ENCODE data around the gene SSUH2.

SSUH2 gene

DNA sequence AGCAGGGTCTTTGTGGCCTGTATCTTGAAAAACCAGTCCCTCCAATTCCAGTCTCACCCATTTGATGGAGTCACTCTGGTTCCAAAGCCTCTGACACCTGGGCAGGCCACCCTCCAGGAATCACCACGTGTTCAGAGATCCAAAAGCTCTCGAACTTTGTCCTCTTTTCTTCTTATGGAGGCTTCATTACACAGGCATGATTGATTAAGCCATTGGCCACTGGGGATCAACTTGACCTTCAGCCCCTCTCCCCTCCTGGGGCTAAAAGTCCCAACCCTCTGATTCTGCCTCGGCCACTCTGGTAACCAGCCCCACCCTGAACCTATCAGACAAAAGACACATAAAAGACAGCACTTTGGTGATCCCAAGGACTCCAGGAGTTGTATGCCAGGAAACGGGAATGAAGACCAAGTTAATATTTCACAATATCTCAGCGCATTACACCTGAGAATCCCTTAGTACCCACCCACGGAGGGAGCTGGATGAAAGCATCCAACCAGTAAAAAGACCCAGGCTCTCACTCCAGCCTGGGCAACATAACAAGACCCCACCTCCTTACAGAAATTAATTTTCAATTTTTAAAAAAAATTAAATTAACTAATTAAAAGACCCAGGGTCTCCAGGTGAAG, 23.0 kb upstream of the SSUH2 start:
- TF ChIP-seq, protein P1, sequence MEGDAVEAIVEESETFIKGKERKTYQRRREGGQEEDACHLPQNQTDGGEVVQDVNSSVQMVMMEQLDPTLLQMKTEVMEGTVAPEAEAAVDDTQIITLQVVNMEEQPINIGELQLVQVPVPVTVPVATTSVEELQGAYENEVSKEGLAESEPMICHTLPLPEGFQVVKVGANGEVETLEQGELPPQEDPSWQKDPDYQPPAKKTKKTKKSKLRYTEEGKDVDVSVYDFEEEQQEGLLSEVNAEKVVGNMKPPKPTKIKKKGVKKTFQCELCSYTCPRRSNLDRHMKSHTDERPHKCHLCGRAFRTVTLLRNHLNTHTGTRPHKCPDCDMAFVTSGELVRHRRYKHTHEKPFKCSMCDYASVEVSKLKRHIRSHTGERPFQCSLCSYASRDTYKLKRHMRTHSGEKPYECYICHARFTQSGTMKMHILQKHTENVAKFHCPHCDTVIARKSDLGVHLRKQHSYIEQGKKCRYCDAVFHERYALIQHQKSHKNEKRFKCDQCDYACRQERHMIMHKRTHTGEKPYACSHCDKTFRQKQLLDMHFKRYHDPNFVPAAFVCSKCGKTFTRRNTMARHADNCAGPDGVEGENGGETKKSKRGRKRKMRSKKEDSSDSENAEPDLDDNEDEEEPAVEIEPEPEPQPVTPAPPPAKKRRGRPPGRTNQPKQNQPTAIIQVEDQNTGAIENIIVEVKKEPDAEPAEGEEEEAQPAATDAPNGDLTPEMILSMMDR (IDR thresholded peaks at IDR 0.05; ENCODE audit: insufficient read depth, low read length, poor library complexity, severe bottlenecking) = no peak
- TF ChIP-seq EZH2phosphoT487 (conservative IDR thresholded peaks at IDR 0.05; ENCODE audit: low read length) = no peak
- no peaks in the 10 kb centered on the region for H3K27me3 ChIP-seq (ENCODE audit: low read length)
- H2AFZ ChIP-seq (ENCODE audit: low read depth, low read length, severe bottlenecking) = no peak overlapping the region
- H3F3A ChIP-seq (ENCODE audit: insufficient read depth) = peaks cover 10% of the 10 kb centered on the region; the same call in 1 of the 2 replicates
- no peaks in the 10 kb centered on the region for H3K79me2 ChIP-seq (ENCODE audit: insufficient read depth, low read length)
- no peak overlapping the region for H3K4me3 ChIP-seq (ENCODE audit: insufficient read depth, low read length, poor library complexity, severe bottlenecking)
- H3K27ac ChIP-seq (ENCODE audit: low read depth, low read length) = no peak overlapping the region
- no peak overlapping the region for H3K4me2 ChIP-seq (ENCODE audit: low read depth, low read length, poor library complexity, severe bottlenecking)
- H3K9ac ChIP-seq (ENCODE audit: low read length) = no peak overlapping the region
- H3K36me3 ChIP-seq (ENCODE audit: low read length) = no peaks in the 10 kb centered on the region
- H4K20me1 ChIP-seq (ENCODE audit: low read depth, low read length) = no peaks in the 10 kb centered on the region
- H3K9me3 ChIP-seq (ENCODE audit: insufficient read depth, low read length) = no peaks in the 10 kb centered on the region
- no peaks in the 10 kb centered on the region for H3K9me2 ChIP-seq (replicated peaks; ENCODE audit: insufficient read depth, low read length)

DNA sequence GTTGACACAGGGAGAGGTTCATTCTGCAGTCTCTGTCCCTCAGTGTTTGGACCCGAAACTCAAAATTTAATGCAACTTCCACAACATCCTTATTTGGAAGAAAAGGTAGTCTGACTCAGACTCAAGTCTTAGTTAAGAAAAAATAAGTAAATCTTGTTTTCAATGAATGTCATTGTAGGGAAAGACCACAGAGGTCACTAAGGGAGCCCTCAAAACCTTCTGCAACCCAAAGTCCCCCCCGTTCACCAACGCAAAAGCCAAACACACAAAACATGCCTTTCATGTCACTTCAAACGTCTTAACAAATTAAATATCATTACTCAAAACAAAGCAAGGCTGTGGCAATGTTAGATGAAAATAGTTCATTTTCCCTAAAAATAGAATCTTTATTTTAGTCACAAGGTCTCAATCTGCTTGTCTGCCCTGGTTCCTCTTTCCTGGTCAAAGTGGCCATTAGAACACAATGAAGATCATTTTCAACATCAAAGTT, 20.9 kb upstream of the SSUH2 start:
- H3K9me3 ChIP-seq (ENCODE audit: insufficient read depth, low read length) = no peaks in the 10 kb centered on the region
- H3K4me3 ChIP-seq (ENCODE audit: insufficient read depth, low read length, poor library complexity, severe bottlenecking) = peak overlapping the region; percentile 30
- H3K9me2 ChIP-seq (replicated peaks; ENCODE audit: insufficient read depth, low read length) = no peaks in the 10 kb centered on the region
- no peaks in the 10 kb centered on the region for H4K20me1 ChIP-seq (ENCODE audit: low read depth, low read length)
- no peak overlapping the region for H2AFZ ChIP-seq (ENCODE audit: low read depth, low read length, severe bottlenecking)
- peak overlapping the region; percentile 65 for H3K4me2 ChIP-seq (ENCODE audit: low read depth, low read length, poor library complexity, severe bottlenecking)
- H3K79me2 ChIP-seq (ENCODE audit: insufficient read depth, low read length) = no peaks in the 10 kb centered on the region
- peak overlapping the region; percentile 22 for H3K9ac ChIP-seq (ENCODE audit: low read length)
- peaks cover 10% of the 10 kb centered on the region; the same call in 1 of the 2 replicates for H3F3A ChIP-seq (ENCODE audit: insufficient read depth)
- peak overlapping the region; percentile 50 for H3K27ac ChIP-seq (ENCODE audit: low read depth, low read length)
- no peaks in the 10 kb centered on the region for H3K36me3 ChIP-seq (ENCODE audit: low read length)
- TF ChIP-seq EZH2phosphoT487 (conservative IDR thresholded peaks at IDR 0.05; ENCODE audit: low read length) = no peak
- TF ChIP-seq, protein P1 (IDR thresholded peaks at IDR 0.05; ENCODE audit: insufficient read depth, low read length, poor library complexity, severe bottlenecking) = no peak
- no peaks in the 10 kb centered on the region for H3K27me3 ChIP-seq (ENCODE audit: low read length)

DNA sequence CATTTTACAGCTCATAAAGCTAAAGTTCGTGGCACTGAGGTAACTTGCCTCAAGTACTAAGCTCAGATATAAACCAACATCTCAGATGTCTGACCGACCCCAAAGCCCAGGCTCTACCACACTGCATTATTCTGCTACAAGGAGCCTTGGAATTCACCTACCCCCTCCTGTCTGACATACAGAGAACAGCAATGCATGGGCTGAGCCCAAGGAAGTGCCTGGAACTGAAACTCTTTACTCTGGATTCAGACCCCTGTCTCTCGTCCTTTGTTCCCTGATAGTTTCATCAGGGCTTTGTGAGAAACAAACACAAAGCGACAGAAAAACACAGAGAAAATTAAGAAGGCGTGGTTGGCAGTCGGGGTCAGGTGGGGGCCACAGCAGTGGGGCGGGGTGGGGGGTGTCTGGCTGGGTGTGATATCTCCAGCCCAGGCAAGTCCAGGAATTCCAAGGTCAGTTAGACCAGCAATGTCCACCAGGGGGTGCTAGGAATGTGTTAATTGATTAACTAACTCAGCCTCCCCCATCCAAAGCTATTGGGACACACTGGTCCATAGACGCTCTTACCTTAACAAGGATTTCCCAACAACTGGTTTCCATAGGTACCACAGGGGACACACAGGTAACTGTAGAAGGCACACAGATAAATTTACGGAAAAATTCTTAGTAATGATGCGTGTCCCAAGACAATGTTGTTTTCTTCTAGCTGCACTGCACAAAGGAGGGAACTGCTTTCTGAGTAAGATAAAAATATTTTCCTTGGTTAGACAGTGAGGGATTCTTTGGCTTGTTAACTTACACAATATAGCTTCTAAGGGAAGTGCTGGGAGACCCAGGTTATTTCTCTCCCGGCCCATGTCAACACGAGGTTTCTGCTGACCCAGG, 18.8 kb upstream of the SSUH2 start:
- no peak overlapping the region for H3K9ac ChIP-seq (ENCODE audit: low read length)
- no peak for TF ChIP-seq EZH2phosphoT487 (conservative IDR thresholded peaks at IDR 0.05; ENCODE audit: low read length)
- TF ChIP-seq, protein P1 (IDR thresholded peaks at IDR 0.05; ENCODE audit: insufficient read depth, low read length, poor library complexity, severe bottlenecking) = peak; percentile 65

More for the DNA sequence above, 18.8 kb upstream of the SSUH2 start:
- Histone ChIP-seq H3K79me2 (ENCODE audit: insufficient read depth, low read length) (no peaks in the 10 kb centered on the region), H3K4me2 (ENCODE audit: low read depth, low read length, poor library complexity, severe bottlenecking) (no peak overlapping the region), H2AFZ (ENCODE audit: low read depth, low read length, severe bottlenecking) (no peak overlapping the region), H3K36me3 (ENCODE audit: low read length) (no peaks in the 10 kb centered on the region), H3K9me2 (replicated peaks; ENCODE audit: insufficient read depth, low read length) (no peaks in the 10 kb centered on the region), H3K27ac (ENCODE audit: low read depth, low read length) (no peak overlapping the region), H3K4me3 (ENCODE audit: insufficient read depth, low read length, poor library complexity, severe bottlenecking) (no peak overlapping the region), H3K9me3 (ENCODE audit: insufficient read depth, low read length) (no peaks in the 10 kb centered on the region), H3K27me3 (ENCODE audit: low read length) (no peaks in the 10 kb centered on the region), H4K20me1 (ENCODE audit: low read depth, low read length) (no peaks in the 10 kb centered on the region), H3F3A (ENCODE audit: insufficient read depth) (peaks cover 21% of the 10 kb centered on the region)

Measured in SU-DHL-6 (cell line).